ENCODE measurements around the gene CRIM1.

DNA sequence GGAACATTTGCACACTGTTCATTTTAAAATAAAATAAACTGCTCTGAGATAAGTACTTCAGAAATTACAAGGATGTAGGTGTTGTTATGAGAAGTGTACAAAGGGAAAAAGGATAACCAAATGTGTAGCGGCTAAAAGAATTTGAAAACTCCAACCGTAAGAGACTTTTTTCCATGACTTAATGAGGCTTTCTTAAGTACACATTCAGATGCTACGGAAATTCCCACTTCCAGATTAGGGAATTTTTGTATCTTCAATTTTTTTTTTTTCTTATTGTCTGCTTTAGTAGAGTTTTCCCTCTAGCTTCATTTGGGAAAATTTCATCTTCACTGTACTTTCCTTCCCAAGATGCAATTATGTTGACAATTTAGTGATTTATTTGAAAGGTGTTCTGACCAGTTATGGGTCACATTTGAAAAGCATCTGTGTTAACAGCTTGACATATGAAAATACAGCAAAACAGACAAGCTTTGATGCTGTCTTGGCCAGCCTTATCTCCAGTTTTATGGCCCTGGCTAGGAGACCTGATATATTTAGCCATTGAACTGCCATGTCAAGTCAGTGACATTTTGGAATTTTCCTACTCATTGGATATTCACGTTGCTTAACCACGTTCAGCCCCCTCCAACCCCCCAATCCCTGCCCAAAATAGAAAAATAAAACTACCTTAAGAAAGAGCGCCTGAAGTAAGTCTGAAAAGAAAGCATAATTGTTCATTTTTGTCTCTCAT is 136.8 kb downstream of the CRIM1 start:
- TF ChIP-seq EZH2phosphoT487 (IDR thresholded peaks at IDR 0.05; ENCODE audit: low read length), result no peak
- no peak for TF ChIP-seq CTCF (IDR thresholded peaks at IDR 0.05; ENCODE audit: low read length)
